Suppressor macrophage treated with lipopolysaccharide for 4 hours (primary cell): ENCODE measurements around the gene ANKRD13B.
A peak's percentile ranks its signal among the peaks of the same experiment; 100 is the strongest.

Source experiments
- DNase-seq: peaks from one replicate; pipeline ENCODE4 v3.0.0-alpha.2; 2020

The ANKRD13B gene

DNA sequence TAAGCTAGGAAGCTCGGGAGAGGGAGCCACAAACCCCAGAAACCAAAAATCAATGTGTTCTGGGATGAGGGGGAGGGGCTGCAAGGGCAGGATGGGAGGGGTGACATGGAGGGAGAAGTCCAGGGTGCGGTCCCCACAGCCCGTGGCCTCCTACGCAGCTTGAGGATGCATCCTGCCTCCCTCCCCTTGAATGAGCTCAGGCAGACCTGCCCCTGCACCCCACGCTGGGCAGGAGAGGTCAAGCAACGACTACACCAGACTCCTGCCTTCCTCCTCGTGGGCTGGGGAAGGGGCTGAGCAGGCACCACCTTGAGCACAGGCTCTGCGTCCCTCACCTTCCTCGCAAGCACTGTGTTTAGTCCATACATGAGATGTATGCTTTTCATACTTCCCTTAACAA lies 3.9 kb downstream of the ANKRD13B start:
- DNase-seq: no peak

DNA sequence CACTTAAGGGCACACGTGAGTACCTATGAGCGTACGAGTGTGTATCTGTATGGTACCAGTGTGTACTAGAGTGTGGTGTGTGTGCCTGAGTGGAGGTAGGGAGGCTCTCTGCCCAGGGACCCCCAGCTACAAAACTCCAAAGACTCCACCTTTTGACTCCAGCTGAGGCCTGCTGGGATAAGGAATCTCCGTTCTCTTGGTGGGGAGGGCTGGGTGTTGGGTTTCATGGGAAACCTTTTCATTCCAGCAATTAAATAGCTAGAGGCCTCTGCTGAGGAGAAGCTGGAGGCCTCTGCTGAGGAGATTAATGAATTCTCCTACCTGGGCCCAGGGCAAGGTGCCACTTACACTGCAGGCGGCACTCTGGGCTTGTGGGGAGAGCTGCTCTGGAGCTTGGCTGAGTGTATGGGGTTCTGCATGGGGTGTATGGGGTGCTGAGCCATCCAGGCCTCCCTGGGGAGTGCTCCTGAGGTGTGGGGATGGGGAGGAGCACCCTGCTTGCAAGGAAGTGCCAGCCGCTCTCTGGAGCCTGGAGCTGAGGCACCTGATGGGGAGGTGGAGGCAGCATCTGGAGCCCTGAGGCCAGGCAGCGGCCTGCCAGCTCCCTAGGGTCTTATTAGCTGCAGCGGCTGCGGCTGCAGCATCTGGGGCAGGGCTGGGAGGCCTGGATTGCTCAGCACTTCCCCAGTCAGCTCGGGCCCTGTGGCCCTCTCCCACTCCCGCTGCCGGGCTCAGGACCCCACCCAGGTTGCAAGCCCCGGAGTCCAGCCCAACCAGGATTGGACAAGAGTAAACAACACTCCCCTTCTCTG lies 4.6 kb downstream of the ANKRD13B start:
- DNase-seq: no peak

DNA sequence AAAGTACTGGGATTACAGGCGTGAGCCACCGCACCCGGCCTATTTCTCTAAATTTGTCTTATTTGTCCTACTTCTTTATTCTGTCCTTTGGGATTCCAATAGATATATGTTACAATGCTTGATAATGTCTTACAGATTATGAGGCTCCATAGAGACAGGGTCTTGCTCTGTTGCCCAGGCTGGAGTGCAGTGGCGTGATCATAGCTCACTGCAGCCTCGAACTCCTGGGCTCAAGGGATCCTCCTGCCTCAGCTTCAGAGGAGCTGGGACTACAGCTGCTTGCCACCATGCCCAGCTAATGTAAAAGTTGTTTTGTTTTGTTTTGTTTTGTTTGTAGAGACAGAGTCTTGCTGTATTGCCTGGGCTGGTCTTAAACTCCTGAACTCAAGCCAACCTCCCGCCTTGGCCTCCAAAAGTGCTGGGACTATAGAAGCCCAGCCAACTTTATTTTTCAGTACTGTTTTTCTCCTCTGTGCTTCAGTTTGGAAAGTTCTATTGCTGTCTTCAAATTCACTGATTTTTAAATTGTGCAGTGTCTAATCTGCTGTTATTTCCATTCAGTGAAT lies 10.3 kb downstream of the ANKRD13B start:
- DNase-seq: no peak

DNA sequence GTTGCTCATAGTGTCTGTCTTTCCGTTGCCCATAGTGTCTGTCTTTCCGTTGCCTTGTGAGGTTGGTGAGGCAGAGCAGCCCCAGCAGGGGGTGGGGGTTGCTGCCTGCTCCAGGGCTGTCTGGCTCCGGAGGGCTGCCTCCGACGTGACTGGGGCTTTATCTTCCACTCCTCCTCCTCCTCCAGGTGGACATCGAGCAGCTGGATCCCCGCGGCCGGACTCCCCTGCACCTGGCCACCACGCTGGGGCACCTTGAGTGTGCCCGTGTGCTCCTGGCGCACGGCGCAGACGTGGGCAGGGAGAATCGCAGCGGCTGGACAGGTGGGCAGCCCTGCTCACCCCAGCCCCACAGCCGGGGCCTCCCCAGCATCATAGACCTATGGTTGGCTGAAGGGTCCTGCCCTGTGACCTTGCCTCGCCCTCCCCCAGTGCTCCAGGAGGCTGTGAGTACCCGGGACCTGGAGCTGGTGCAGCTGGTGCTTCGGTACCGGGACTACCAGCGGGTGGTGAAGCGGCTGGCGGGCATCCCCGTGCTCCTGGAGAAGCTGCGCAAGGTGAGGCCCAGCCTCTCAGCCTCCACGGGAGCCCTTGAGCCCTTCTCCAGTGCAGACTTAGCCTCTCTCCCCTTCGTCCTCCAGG lies 14.7 kb downstream of the ANKRD13B start:
- no peak for DNase-seq

DNA sequence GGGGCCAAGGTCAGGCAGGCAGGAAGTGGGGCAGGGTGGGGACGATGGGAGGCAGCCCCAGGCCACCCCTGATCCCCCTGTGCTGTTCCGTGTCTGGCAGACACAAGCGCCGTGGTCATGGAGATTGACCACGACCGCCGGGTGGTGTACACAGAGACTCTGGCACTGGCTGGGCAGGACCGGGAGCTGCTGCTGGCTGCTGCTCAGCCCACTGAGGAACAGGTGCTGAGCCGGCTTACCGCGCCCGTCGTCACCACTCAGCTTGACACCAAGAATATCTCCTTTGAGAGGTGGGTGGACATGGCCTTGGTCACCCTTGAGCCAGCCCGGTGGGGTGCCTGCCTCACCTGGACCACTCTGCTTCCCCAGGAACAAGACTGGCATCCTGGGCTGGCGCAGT lies 16.1 kb downstream of the ANKRD13B start:
- no peak for DNase-seq

DNA sequence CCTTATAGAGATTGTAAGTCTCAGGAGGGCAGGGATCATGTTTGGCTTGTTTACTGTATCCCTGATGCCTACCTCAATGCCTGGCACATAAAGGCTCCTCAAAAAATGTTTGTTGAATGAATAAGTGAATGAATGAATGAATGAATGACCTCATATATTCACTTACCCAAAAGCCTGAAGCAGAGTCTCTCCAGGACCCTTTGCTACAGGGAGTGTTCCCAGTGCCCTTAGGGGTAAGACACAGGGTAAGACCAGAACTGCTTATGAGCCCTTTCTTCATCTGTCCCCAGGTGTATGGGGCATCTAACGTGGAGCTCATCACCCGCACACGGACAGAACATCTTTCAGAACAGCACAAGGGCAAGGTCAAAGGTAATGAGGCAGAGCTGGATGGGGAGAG lies 17.5 kb downstream of the ANKRD13B start:
- no peak for DNase-seq

DNA sequence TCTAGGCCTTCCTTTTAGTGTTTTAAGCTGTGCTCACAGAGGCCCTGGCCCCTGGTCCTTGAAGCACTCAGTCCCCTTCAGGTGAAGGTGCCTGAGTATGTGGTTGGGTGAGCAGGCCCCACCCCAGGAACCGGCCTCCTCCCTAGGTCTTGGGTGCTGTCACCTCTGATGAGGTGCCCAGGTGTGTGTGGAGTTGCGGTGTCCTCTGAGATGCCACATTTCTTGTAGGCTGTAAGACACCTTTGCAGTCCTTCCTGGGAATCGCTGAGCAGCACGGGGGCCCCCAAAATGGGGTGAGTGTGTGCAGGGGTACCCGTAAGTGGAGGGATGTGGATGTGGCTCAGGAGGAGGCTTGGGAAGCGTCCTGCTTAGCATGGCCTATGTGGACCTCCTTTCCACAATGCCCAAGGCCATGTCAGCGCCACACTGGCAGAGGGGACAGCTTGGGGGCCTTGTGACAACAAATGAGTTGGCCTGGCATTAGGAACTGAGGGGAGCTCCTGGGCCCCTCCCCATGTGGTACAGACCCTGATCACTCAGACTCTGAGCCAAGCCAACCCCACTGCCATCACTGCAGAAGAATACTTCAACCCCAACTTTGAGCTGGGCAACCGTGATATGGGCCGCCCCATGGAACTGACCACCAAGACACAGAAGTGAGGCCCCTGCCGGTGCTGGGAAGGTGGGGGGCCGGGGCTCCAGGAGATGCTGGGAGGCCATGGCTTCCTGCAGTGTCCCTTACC lies 18.6 kb downstream of the ANKRD13B start:
- no peak for DNase-seq

DNA sequence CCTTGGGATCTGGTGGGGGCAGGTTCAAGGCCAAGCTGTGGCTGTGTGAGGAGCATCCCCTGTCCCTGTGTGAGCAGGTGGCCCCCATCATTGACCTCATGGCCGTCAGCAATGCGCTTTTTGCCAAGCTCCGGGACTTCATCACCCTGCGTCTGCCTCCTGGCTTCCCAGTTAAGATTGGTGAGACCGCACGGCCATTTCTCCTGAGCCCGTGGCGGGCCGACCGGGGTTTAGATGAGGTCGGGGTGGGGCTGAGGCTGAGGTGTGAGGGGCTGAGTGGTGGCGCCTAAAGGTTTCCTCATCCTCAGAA lies 19.1 kb downstream of the ANKRD13B start:
- DNase-seq: no peak

DNA sequence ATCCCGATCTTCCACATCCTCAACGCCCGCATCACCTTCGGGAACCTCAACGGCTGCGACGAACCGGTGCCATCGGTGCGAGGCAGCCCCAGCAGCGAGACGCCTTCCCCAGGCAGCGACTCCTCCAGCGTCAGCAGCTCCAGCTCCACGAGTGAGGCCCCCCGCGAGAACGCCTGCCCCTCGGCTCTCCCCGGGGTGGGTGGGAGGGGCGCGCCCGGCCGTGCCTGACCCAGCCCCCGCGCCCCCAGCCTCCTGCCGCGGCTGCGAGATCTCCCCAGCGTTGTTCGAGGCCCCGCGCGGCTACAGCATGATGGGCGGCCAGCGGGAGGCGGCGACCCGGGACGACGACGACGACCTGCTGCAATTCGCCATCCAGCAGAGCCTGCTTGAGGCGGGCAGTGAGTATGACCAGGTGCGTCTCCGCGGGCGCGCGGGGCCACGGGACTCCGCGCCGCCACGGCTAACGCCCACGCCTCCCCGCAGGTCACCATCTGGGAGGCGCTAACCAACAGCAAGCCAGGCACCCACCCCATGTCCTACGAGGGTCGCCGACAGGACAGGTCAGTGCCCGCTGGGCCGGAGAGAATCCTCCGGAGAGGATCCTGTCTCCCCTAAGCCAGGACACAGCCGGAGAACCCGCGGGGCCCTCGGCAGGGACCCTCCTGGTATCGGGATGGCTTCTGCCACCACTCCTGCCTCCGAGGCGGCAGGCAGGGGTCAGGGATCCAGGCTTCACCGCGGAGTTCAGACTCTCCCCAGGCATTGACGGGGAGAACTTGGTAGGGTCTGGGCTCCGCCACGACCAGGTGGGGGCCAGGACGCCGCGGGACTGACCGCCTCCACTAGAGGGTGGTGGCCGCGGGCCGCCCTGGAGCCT lies 19.7 kb downstream of the ANKRD13B start:
- no peak for DNase-seq

DNA sequence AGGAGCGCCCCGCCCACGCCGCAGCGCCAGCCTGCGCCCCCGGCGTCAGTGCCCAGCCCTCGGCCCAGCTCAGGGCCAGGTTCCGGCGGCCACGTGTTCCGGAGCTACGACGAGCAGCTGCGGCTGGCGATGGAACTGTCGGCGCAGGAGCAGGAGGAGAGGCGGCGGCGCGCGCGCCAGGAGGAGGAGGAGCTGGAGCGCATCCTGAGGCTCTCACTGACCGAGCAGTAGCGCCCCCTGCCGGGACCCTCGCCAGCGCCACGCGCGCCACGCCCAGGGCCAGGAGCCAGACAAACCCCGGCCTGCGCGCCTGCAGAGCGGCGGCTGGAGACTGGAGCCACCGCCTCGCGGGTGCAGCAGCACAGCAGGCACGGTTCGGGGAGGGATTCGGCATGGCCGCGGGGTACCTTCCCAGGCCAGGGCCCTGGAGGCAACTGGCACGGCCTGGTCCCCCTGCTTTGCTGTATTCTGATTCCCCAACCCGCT lies 20.5 kb downstream of the ANKRD13B start:
- peak; percentile 96 for DNase-seq

DNA sequence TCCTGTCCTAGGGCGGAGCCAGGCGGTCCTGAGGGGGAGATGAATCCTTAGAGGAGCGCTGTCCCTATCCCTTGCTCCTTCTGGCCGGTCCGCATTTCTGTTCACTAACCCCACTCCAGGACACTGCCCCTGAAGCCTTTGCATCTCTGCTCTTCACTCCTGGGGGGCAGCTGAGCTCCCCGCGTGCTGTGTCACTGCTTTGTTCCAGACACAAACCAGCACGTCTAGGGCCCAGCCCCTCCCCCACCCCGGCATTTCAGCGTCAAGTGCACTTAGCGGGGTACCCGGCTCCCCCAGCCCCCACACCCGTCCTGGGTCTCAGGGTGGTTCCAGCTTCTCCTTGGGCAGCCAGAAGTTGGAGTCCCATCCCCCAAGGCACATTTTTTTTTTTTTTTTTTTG lies 20.9 kb downstream of the ANKRD13B start:
- DNase-seq: no peak

DNA sequence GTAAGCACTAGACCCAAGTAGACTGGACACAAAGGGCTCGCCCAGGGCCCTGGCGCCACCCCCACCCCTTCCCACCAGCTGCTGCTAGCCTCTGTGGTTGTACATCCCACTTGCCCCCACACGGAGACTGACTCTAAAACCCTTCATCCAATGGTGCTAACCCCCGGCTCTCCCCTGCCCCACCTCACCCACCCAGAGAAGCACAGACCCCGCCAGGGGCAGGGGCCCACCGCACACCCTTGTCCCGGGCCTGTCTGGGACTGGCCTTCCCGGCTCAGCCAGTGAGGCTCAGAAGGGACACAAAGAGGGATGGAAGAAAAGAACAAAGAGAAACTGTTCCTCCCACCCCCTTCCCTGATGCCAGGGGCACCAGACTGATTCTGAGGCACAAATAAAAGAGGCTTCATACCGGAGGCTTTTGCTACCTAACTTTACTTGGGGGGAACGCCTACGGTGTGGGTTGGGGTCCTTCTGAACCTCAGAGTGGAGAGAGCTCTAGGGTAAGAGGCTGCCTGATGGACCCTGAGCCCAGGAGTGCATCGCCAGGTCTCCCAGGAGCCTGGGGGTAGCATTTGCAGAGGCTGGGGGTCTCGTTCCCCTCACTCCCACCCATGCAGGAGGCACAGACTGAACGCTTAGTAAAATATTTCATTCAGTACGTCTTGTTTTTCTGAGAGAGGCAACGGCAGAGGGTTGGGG lies 21.6 kb downstream of the ANKRD13B start:
- DNase-seq: no peak

DNA sequence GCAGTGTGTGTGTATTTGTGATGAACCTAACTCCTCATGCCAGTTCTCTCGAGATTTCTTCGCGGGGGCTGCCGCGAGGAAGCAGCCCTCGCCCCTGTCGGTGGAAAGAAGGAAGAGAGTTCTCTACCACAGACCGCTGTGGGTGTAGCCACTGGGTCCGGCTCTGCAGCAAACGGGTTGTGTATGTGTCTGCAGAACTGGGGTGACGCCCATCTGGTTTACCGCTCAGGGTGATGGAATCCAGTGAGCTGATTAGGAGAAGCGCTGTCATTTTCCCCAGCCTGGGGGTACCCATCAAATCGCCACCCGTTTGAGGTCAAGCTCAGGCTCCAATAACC lies 22.1 kb downstream of the ANKRD13B start:
- DNase-seq: peak; percentile 58

DNA sequence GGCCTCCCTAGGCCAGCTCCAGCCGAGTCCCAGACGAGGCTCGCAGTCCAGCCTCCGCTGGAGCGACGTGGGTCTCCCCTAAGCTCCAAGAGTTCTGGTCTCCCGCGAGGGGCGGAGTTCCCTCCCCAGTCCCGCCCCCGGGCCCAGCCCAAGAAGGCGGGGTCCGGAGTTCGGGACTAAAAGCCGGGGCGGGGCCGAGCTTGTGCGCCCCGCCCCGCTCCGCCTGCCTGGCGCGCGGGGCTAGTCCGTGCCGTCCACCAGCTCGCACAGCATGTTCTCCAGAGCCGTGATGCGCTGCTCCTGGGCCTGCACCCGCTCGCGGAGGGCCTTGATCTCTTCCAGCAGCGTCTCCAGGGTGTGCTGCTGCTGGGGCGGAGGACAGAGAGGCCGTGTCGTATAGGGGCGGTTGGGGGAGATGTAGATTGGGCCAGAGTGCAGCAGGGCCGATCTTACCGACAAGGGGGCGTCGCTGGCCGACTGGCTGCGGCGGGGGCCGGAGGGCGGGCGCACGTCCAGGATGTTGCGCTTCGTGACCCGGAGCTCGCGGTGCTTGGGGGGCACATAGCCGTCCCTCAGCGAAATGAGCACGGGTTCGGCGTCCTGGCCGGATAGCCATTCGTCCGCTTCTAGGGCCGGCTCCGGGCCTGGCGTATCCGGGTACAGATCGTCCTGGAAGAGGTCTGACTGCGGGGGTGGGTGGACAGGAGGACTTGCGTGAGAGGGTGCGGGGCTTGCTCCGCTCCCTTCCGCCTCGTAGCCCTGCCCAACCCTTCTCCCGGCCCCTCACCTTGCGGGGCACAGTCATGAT lies 22.8 kb downstream of the ANKRD13B start:
- peak; percentile 94 for DNase-seq

DNA sequence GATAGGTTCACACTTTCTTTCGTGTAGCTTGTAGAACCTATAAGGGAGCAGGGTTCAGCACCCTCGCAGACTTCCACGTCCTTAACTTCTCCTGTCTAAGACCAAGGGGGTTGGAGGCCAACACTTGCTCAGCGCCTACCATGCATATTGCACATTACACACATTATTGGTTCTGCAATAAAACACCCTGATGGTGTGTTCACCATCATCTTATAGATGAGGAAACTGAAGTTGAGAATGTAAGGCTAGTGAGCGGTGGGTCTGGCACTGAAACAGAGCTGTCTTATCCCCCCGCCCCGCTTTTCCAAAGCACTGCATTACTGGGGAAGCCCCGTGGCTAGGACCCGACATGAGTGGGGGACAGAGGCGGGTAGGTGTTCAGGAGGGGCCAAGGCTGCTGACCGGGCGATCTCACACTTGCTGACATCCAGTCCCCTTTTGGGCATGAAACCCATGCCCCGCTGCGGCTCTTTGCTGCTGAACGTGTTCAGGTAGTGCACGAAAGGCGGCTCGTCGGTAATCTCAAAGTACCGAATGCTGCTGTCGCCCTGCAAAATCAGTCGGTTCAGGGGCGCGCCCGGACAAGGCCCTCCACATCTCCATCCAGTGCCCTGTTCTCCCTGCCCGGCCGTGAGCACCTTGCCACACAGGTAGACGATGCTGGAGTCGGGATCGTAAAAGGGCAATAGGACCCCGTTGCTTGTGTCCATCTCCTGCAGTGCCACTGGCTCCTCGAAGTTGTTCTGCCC lies 23.5 kb downstream of the ANKRD13B start:
- DNase-seq: no peak

DNA sequence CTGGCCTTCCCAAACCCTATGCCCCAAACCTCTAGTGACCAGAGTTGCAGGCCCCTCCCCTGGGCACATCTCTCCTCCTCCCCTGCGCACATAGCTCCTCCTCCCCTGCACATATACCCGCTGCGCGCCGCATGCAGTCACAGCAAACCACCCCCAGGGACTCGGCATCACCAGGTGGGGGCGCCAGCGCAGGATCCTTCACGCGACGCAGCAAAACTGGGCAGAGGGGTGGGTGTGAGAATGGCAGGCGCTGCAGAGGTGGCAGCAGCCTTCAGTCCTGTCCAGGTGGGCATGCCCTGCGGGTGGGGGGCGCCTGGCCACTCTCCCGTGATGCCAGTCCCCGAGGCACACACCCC lies 24.2 kb downstream of the ANKRD13B start:
- DNase-seq: peak; percentile 85

DNA sequence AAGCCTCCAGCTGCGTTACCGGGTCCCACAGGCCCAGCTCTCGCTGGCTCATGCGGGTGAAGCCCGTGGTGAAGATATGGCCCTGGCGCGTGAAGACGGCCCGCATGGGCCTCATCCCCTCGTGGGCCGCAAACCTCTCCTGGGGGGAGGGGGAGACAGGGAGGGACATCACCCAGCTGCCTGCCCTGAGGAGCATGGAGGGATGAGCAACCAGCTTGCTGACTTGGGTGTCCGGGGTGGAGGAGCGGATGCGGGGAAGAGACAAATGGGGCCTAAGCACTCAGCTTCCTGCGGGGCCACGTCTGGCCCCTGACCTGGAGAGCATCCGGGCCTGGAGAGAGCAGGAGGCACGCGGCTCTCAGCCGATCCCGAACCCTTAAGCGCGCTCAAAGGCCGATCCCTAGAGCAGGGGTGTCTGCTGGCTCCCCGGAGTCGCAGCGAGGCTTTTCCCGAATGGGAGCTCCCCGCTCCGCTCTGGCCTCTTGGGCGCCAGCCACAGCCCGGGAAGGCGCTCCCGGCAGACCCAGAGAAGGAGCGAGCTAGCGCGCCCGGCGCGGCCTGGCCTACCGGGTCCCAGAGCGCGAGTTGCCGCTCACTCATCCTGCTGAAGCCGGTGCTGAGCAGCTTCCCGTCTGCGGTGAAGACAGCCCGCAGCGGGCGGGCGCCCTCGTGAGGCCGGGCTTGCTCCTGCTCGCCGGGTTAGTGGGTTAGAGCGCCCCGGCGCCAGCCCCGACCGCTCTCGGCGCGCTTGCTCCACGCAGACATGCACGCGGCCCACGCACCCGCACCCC lies 24.7 kb downstream of the ANKRD13B start:
- DNase-seq: peak; percentile 92

DNA sequence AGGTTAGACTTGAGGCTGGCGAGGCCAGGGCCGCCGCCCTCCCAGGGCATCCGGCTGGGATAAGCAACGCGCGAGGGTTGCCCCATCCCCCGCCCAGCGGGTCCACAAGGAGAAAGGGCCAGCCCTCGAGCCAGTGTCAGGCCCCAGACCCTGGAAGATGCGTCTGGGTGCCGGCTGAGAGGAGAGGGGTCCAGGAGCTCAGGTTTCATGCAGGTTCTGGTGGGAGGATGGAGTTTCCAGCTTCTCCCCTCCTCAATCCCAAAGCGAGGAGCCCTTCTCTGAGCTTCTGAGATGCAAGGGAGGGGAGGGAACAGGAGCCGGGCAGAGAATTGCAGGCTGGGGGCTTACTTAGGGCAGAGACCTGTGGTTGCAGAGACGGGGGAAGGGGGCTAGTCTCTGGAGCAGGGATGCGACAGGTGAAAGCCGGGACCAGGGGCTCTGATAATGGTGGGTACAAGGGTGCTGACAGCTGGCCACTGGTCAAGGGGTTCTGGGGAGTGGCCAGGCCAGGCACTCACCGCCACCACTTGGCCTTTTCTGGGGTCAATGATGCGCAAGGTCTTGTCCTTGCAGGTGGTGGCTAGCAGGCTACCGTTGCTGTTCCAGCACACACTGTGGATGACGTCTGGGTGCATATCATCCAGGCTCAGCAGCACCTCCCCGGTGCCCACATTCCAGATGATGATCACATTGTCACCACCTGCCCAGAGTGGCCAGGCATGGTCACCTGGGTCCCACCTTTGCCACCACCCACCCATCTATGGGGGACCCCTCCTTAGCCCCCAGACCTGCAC lies 25.5 kb downstream of the ANKRD13B start:
- DNase-seq: no peak

DNA sequence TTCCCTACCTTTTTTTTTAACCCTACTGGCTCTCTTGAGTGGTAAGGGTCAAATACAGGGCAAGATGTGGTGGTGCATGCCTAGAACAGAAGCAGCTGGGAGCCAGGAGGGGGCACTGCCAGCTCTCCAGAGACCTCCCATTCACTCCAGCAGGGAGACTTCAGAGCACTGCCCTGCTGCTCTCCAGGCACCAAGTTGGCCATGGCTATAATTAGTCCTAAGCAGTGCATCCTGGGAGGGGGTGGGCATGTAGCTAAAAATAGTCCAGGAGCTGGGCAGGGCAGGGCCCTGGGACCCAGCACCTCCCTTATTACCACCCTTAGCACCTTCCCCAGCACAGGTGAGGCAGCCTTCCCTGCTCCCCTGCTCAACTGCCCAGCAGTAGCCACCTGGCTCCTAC lies 26.3 kb downstream of the ANKRD13B start:
- DNase-seq: no peak
